ENCODE data around the gene GABRR3.

GABRR3 gene

DNA sequence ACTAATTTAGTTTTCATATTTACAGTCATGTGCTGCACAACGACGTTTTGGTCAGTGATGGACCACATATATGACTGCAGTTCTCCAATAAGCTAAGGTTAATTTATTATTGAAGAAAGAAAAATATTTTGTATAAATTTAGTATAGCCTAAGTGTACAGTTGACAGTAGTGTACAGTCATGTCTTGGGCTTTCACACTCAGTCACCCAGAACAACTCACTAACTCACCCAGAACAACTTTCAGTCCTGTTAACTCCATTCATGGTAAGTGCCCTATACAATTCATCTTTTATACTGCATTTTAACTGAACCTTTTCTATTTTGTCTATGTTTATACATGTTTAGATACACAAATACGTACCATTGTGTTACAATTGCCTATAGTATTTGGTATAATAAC lies 3.8 kb upstream of the GABRR3 start:
- peaks cover under 1% of the 10 kb centered on the region for H3K27me3 ChIP-seq (replicated peaks; ENCODE audit: control insufficient read depth, insufficient read depth, low read length)
- H3K9ac ChIP-seq (ENCODE audit: low read length), result no peak overlapping the region
- H3K4me3 ChIP-seq (ENCODE audit: low read length), result peak overlapping the region; percentile 78
- peaks cover 5% of the 10 kb centered on the region for H3K9me3 ChIP-seq (ENCODE audit: control insufficient read depth, low read length)
- H3K36me3 ChIP-seq (ENCODE audit: control insufficient read depth, insufficient read depth, low read length, severe bottlenecking), result no peaks in the 10 kb centered on the region
- peaks cover 7% of the 10 kb centered on the region for H3K4me1 ChIP-seq (ENCODE audit: control insufficient read depth, insufficient read depth, low read length)
- no peak for DNase-seq (ENCODE audit: low read depth)

DNA sequence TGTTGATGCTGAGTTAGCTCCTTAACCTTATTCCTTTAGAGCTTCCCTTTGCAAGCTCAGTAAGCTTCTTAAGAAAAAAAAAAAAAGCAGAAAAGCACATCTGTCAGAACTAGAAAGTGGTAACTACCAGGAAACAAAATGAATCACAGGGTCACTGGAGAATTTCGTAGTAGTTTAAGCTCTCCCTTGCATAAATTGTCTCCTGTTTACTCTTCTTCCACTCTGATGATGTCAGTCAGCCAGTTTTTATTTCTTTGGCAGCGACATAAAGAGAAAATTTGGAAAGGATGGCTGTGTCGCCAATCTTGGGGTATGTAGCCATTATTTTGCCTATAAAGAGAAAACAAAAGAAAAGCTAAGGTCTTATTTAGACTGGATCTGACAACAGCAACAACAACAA lies 3.2 kb upstream of the GABRR3 start:
- H3K27me3 ChIP-seq (replicated peaks; ENCODE audit: control insufficient read depth, insufficient read depth, low read length), result peaks cover 4% of the 10 kb centered on the region
- peaks cover 5% of the 10 kb centered on the region for H3K9me3 ChIP-seq (ENCODE audit: control insufficient read depth, low read length)
- H3K4me1 ChIP-seq (ENCODE audit: control insufficient read depth, insufficient read depth, low read length), result peaks cover 7% of the 10 kb centered on the region
- H3K4me3 ChIP-seq (ENCODE audit: low read length), result no peak overlapping the region
- H3K9ac ChIP-seq (ENCODE audit: low read length), result no peak overlapping the region
- no peaks in the 10 kb centered on the region for H3K36me3 ChIP-seq (ENCODE audit: control insufficient read depth, insufficient read depth, low read length, severe bottlenecking)
- no peak for DNase-seq (ENCODE audit: low read depth)

DNA sequence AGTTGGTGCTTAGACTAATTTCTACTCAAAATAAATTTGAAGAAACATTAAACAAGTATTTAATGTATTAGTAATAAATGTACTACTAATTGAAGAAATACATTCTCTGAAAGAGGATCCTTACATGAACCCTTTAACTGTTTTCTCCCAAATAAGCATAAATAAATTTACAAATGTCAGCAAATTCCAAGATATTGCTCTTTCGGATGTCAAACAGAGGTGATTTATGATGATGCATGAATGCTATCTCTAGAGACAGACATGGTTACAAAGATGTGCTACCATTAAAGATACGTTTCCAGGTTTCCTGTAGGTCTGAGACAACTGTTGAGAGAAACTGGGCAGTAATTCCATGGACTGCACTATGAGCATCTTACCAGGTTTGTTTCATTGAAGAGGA lies 629 bp downstream of the GABRR3 start:
- no peak overlapping the region for H3K4me3 ChIP-seq (ENCODE audit: low read length)
- DNase-seq (ENCODE audit: low read depth), result no peak
- H3K4me1 ChIP-seq (ENCODE audit: control insufficient read depth, insufficient read depth, low read length), result peaks cover 7% of the 10 kb centered on the region
- H3K9ac ChIP-seq (ENCODE audit: low read length), result no peak overlapping the region
- H3K36me3 ChIP-seq (ENCODE audit: control insufficient read depth, insufficient read depth, low read length, severe bottlenecking), result no peaks in the 10 kb centered on the region
- peaks cover 4% of the 10 kb centered on the region for H3K27me3 ChIP-seq (replicated peaks; ENCODE audit: control insufficient read depth, insufficient read depth, low read length)
- no peaks in the 10 kb centered on the region for H3K9me3 ChIP-seq (ENCODE audit: control insufficient read depth, low read length)

DNA sequence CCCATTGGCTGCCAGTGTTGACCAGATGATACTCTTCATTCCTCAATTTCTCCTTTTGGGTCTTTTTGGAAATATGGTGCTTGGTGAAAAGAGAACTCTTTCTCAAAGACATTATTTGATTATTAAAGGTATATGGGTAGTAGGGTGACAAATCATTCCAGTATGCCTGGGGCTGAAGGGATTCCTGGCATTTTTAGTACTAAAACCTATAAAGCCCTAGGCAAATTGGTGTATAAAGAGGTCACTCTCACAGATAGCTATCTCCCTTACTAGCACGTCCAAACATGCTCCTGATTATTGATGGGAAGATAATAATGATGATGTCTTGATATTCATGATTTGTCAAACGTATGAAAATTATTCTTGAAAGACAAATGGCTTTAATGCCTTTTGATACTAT lies 1.1 kb downstream of the GABRR3 start:
- Histone ChIP-seq H3K36me3 (ENCODE audit: control insufficient read depth, insufficient read depth, low read length, severe bottlenecking) (no peaks in the 10 kb centered on the region), H3K9ac (ENCODE audit: low read length) (no peak overlapping the region), H3K4me1 (ENCODE audit: control insufficient read depth, insufficient read depth, low read length) (peaks cover 7% of the 10 kb centered on the region), H3K27me3 (replicated peaks; ENCODE audit: control insufficient read depth, insufficient read depth, low read length) (peaks cover 4% of the 10 kb centered on the region), H3K9me3 (ENCODE audit: control insufficient read depth, low read length) (no peaks in the 10 kb centered on the region), H3K4me3 (ENCODE audit: low read length) (no peak overlapping the region)
- no peak for DNase-seq (ENCODE audit: low read depth)

DNA sequence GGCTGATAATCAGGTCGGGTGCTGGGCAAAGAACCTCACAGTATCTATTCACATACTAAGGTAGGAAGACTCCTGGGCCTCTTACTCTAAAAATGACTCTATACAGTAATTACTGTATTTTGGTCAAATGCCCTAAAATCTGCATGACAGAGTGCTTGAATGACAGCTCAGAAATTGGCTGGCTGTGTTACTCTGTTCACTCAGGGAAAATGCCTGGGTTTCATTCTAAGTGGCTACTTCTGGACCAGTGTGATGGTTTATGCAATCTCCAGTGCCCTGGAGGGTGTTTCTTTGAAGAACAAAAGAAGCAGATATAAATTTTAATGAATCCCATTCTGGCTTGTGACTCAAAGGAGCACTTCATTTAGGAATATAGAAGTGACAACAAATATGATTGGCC lies 2.2 kb downstream of the GABRR3 start:
- Histone ChIP-seq H3K36me3 (ENCODE audit: control insufficient read depth, insufficient read depth, low read length, severe bottlenecking) (no peaks in the 10 kb centered on the region), H3K9me3 (ENCODE audit: control insufficient read depth, low read length) (no peaks in the 10 kb centered on the region), H3K27me3 (replicated peaks; ENCODE audit: control insufficient read depth, insufficient read depth, low read length) (peaks cover 4% of the 10 kb centered on the region), H3K4me3 (ENCODE audit: low read length) (no peak overlapping the region), H3K9ac (ENCODE audit: low read length) (no peak overlapping the region), H3K4me1 (ENCODE audit: control insufficient read depth, insufficient read depth, low read length) (peaks cover under 1% of the 10 kb centered on the region)
- DNase-seq (ENCODE audit: low read depth), result no peak

DNA sequence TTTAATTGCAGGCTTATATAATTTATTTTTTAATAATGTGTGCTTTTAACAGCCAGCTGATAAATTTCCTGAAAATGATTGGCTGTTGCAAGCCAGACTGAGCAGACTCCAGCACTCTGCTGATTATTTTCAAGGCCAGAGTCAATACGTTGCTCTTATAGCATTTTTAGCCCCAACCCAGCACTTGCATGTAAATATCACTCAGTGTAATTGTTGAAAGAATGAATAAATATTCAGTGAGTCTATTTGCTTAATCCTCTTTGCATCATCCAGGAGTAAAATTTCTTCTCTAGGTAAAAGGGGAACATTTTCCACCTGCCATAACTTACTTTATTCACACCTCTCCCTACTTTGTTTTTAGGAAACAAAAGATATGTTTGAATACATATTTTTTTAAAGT lies 2.9 kb downstream of the GABRR3 start:
- no peak overlapping the region for H3K9ac ChIP-seq (ENCODE audit: low read length)
- H3K4me1 ChIP-seq (ENCODE audit: control insufficient read depth, insufficient read depth, low read length), result no peaks in the 10 kb centered on the region
- H3K9me3 ChIP-seq (ENCODE audit: control insufficient read depth, low read length), result no peaks in the 10 kb centered on the region
- no peak for DNase-seq (ENCODE audit: low read depth)
- no peak overlapping the region for H3K4me3 ChIP-seq (ENCODE audit: low read length)
- peaks cover 4% of the 10 kb centered on the region for H3K27me3 ChIP-seq (replicated peaks; ENCODE audit: control insufficient read depth, insufficient read depth, low read length)
- no peaks in the 10 kb centered on the region for H3K36me3 ChIP-seq (ENCODE audit: control insufficient read depth, insufficient read depth, low read length, severe bottlenecking)

DNA sequence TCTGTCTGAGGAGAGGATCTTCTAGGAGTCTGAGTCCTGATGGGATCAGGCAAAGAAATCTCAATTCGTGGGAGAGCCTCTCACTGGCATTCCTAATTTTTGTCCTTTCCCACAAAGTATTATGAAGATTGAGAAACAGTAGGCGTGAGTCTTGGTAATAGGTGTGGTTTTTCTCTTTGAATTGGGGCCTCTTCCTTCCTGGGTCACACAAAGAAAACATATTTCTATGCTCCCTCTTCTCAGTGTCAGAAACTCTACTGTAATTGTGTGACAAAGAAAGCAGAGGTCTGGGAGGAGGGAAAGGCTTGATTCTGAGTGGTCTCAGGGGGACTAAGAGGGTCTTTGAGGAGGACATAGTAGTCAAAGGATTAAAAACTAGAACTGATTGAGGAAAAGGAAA lies 6.0 kb downstream of the GABRR3 start:
- no peak overlapping the region for H3K4me3 ChIP-seq (ENCODE audit: low read length)
- DNase-seq (ENCODE audit: low read depth), result no peak
- H3K36me3 ChIP-seq (ENCODE audit: control insufficient read depth, insufficient read depth, low read length, severe bottlenecking), result no peaks in the 10 kb centered on the region
- H3K9me3 ChIP-seq (ENCODE audit: control insufficient read depth, low read length), result no peaks in the 10 kb centered on the region
- peaks cover 4% of the 10 kb centered on the region for H3K27me3 ChIP-seq (replicated peaks; ENCODE audit: control insufficient read depth, insufficient read depth, low read length)
- H3K4me1 ChIP-seq (ENCODE audit: control insufficient read depth, insufficient read depth, low read length), result no peaks in the 10 kb centered on the region
- no peak overlapping the region for H3K9ac ChIP-seq (ENCODE audit: low read length)

DNA sequence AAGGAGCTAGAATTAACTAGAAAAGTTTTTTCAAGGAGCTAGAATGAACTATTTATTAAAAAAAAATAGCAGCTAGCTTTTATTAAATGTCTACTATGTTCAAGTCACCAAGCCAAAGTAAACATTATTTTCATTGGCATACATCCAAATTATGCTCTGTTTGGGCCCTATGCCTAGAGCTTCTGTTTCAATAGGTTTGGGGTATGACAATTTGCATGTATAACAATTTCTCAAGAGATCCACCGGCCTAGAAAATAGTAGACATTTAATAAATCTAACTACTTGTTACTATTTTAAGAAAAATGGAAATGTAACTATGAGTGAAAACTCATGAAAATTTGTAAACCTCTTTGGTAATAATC lies 8.0 kb downstream of the GABRR3 start:
- Histone ChIP-seq H3K9me3 (ENCODE audit: control insufficient read depth, low read length) (no peaks in the 10 kb centered on the region), H3K4me3 (ENCODE audit: low read length) (no peak overlapping the region), H3K36me3 (ENCODE audit: control insufficient read depth, insufficient read depth, low read length, severe bottlenecking) (no peaks in the 10 kb centered on the region), H3K27me3 (replicated peaks; ENCODE audit: control insufficient read depth, insufficient read depth, low read length) (no peaks in the 10 kb centered on the region), H3K4me1 (ENCODE audit: control insufficient read depth, insufficient read depth, low read length) (peaks cover 4% of the 10 kb centered on the region), H3K9ac (ENCODE audit: low read length) (no peak overlapping the region)
- DNase-seq (ENCODE audit: low read depth), result no peak

DNA sequence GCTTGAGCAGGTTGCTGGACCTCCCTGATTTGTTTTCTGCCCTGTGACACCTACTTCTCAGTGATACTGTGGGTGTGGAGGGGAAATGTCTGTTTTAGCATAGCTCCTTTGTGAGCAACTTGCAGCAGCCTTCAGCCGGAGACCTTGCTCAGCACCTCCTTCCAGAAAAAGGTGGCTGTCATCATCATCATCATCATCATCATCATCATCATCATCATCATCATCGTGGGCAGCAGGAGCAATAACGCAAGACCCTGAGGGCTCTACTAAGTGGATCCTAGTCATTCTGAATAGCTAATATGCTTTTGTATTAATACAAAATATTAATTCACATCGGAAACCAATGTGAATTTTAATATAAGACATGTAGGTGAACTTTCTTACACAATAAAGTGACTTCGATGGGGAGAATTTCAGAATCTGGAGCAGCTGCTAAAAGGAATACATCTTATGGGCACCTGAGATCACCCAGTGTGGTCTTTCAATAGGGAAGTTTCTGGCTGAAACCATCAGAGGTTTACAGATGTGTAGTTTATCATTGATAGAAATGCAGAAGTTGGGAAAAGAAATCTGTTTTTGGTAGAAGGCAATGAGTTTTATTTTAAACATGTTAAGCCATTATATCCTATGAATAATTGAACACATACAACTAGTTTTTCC lies 8.6 kb downstream of the GABRR3 start:
- Histone ChIP-seq H3K4me3 (ENCODE audit: low read length) (no peak overlapping the region), H3K4me1 (ENCODE audit: control insufficient read depth, insufficient read depth, low read length) (peaks cover 9% of the 10 kb centered on the region)

DNA sequence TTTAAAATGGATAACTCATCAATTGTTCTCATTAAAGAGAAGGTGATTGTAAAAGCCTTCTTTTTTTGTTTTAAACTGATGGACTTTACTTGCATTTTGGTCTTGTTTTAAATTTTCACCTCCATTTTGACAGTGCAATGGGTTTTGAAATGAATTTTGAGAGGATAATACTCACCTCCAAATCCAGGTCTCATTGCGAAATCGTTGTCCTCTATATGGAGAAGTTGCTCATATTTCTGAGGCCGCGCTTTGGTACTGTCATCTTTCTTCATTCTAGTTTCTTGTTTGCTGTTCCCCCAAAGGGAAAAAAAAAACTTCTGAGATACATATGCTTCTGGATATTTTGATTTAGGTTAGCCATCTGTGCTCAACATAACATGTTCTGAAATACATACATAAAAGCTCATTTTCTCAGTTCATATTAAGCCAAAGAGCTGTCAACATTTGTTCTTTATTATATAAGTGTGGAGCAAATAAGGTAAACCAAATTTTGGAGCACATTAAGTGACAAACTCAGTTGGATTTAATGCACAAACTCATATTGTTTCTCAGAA lies 9.6 kb downstream of the GABRR3 start:
- Histone ChIP-seq H3K36me3 (ENCODE audit: control insufficient read depth, insufficient read depth, low read length, severe bottlenecking) (no peaks in the 10 kb centered on the region), H3K27me3 (replicated peaks; ENCODE audit: control insufficient read depth, insufficient read depth, low read length) (no peaks in the 10 kb centered on the region), H3K9me3 (ENCODE audit: control insufficient read depth, low read length) (no peaks in the 10 kb centered on the region), H3K4me1 (ENCODE audit: control insufficient read depth, insufficient read depth, low read length) (peaks cover 9% of the 10 kb centered on the region), H3K9ac (ENCODE audit: low read length) (no peak overlapping the region), H3K4me3 (ENCODE audit: low read length) (no peak overlapping the region)
- no peak for DNase-seq (ENCODE audit: low read depth)

More for the DNA sequence above, 8.6 kb downstream of the GABRR3 start:
- Histone ChIP-seq H3K36me3 (ENCODE audit: control insufficient read depth, insufficient read depth, low read length, severe bottlenecking) (no peaks in the 10 kb centered on the region), H3K27me3 (replicated peaks; ENCODE audit: control insufficient read depth, insufficient read depth, low read length) (no peaks in the 10 kb centered on the region), H3K9ac (ENCODE audit: low read length) (no peak overlapping the region), H3K9me3 (ENCODE audit: control insufficient read depth, low read length) (no peaks in the 10 kb centered on the region)
- DNase-seq (ENCODE audit: low read depth), result no peak

DNA sequence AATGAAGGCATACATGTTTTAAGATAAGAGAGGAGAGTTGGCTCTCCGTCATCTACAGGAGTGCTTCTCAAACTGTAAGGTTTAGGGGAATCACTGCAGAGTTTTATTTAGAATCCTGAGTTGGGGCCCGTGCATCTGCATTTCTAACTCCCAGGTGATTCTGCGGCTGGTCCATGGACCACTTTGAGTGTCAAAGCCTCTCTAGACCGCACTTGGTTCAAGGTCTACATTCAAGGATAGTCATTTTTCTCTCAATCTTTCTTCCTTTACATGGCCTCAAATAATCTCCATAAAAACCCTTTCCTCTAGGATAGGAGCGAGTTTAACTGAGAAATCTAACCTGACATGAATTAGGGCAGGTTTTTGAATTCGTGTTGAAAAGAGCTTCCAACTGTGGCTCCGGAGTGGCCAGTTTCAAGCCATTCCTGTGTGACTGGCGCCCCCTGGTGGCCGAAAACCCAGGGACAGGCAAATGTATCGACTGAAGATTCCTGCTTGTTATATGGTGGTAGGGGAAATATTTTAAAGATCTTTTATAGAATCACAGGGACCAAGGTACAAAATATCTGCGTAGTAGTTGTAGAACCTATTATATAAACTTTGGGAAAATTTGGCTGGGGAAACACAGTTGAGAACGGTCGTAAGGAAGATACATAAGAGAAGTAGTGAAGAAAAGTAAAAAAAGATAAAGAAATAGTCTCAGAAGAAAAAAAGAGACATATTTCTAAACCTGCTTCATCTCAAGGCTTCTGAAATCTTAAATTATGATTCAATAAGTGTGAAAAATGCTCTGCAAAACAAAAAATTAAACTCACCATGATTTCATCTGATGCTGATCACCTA lies 11.9 kb downstream of the GABRR3 start:
- Histone ChIP-seq H3K9ac (ENCODE audit: low read length) (no peak overlapping the region), H3K36me3 (ENCODE audit: control insufficient read depth, insufficient read depth, low read length, severe bottlenecking) (no peaks in the 10 kb centered on the region), H3K4me3 (ENCODE audit: low read length) (no peak overlapping the region), H3K4me1 (ENCODE audit: control insufficient read depth, insufficient read depth, low read length) (peaks cover 9% of the 10 kb centered on the region), H3K27me3 (replicated peaks; ENCODE audit: control insufficient read depth, insufficient read depth, low read length) (no peaks in the 10 kb centered on the region), H3K9me3 (ENCODE audit: control insufficient read depth, low read length) (no peaks in the 10 kb centered on the region)
- peak; percentile 93 for DNase-seq (ENCODE audit: low read depth)

Measured in adipocyte (in vitro differentiated cells).